ENCODE results near the gene MLIP. TPM values are rescaled to one million over a fixed set of nuclear protein-coding genes. Genes with fewer than 3 reads are reported as not detected.

The MLIP gene
- total and polyA plus RNA-seq, 2 of the 13 experiments (the other 11 are each of a cell fraction or from before 2014, with no cell fraction given) = 0.08 to 0.33 TPM

DNA sequence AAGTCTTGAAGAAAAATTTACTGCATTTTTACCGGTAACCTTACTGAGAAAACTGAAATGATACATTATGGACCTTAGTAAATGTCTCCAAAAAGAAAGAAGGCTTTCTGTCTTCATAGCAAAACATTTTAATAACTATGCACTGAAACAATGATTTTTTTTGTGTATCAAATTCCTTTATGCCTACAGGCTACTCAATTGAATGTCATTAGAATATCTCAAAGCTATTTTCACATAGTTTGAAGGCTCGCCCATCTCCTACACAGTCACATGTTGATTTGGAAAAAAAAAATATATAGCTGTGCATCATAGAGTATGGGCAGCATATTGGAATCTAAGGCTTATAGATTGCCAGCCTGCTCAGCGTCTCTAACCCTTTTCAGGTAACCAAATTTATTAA lies 12.0 kb upstream of the MLIP start (continued):
- no peak for TF ChIP-seq POLR2AphosphoS5 (IDR thresholded peaks at IDR 0.05; ENCODE audit: low read depth, low read length)

DNA sequence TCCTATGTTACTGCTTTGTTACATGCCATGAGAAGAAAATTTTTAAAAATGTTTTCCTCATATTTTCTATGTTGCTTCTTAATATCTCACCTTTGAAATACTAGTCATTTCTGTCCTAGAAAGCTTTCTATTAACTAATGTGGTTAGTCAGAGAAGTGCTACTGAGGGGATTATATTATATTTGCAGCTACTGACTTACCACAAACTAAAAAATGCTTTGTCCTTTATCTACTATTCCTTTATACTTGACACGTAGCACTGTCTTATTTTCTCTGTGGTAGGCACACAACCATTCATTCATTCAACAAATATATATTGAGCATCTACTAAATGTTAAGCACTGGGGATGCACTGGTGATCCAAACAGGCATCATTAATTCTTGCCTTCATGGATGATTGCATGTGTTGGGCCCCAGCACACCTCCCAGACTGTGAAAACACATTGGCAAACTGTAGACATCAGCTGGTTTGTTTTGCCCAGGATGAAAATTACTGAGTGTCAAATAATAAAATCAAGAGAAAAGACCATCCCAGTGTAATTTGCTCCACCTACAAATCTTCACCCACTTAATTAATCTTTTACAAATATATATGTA lies 10.7 kb upstream of the MLIP start:
- Histone ChIP-seq H3K36me3 (replicated peaks in 1 of 2; ENCODE audit: control insufficient read depth in 1 of 2, insufficient read depth in 2 of 2, low read length in 2 of 2) (no peaks in the 10 kb centered on the region), H4K20me1 (ENCODE audit: insufficient read depth, low read length) (no peaks in the 10 kb centered on the region), H3K27me3 (ENCODE audit: control insufficient read depth in 1 of 2, insufficient read depth in 2 of 2, low read length in 2 of 2) (no peaks in the 10 kb centered on the region), H3K9me3 (ENCODE audit: low read length) (no peaks in the 10 kb centered on the region), H3K4me2 (ENCODE audit: low read depth, low read length) (no peak overlapping the region), H2AFZ (ENCODE audit: low read length) (no peak overlapping the region), H3K4me1 (ENCODE audit: insufficient read depth, low read length) (peaks cover 18% of the 10 kb centered on the region), H3K4me3 (replicated peaks in 1 of 3; ENCODE audit: insufficient read depth in 1 of 3, low read depth in 2 of 3, low read length in 3 of 3) (no peak overlapping the region), H3K27ac (ENCODE audit: extremely low read length, insufficient read depth, low read length) (no peak overlapping the region), H3K9ac (ENCODE audit: insufficient read depth, low read depth, low read length) (no peak overlapping the region), H3K79me2 (ENCODE audit: insufficient read depth, low read length) (no peaks in the 10 kb centered on the region)
- no TSS peak for BruUV-seq (replicated peaks)
- DNase-seq (ENCODE audit: low spot score) (no peak), FAIRE-seq (no peak), ATAC-seq (no peak)
- 58% methylated on average over 1 of the region's 1 CpG for WGBS (ENCODE audit: low lambda C conversion rate)
- in situ Hi-C loops (cut with HindIII; ENCODE audit: extremely low pct_ligation_motif_present, low pct_unique_long_range_greater_than_20kb) = no loop called here
- ChIA-PET POLR2A (no interaction called here), CTCF (ENCODE audit: low intra/inter-chr PET ratio, low total read pairs) (no interaction called here)
- intact Hi-C loops (cut with micrococcal nuclease; ENCODE audit: unreplicated experiment) = no loop called here
- TF ChIP-seq ZNF619 (CRISPR knock-in tag; IDR thresholded peaks at IDR 0.05) (no peak), BRD4 (CRISPR knock-in tag; IDR thresholded peaks at IDR 0.05) (no peak), ZBTB42 (CRISPR knock-in tag; IDR thresholded peaks at IDR 0.05) (no peak), SOX13 (IDR thresholded peaks at IDR 0.05) (no peak), SOX13 (CRISPR knock-in tag; conservative IDR thresholded peaks at IDR 0.05 in 1 of 2, IDR thresholded peaks at IDR 0.05 in 1 of 2) (no peak), ZNF224 (CRISPR knock-in tag; IDR thresholded peaks at IDR 0.05) (no peak), ZNF292 (CRISPR knock-in tag; IDR thresholded peaks at IDR 0.05; ENCODE audit: borderline replicate concordance, low read depth) (no peak), TCF7 (IDR thresholded peaks at IDR 0.05; ENCODE audit: low read depth) (no peak), KDM1A (CRISPR knock-in tag; IDR thresholded peaks at IDR 0.05) (no peak), ZNF263 (CRISPR knock-in tag; IDR thresholded peaks at IDR 0.05) (no peak), FOXC1 (CRISPR knock-in tag; IDR thresholded peaks at IDR 0.05; ENCODE audit: borderline replicate concordance) (no peak), NFE2 (CRISPR knock-in tag; IDR thresholded peaks at IDR 0.05) (no peak), PHF5A (CRISPR knock-in tag; IDR thresholded peaks at IDR 0.05; ENCODE audit: low read depth, unreplicated experiment) (no peak)
- TF ChIP-seq, protein P1, sequence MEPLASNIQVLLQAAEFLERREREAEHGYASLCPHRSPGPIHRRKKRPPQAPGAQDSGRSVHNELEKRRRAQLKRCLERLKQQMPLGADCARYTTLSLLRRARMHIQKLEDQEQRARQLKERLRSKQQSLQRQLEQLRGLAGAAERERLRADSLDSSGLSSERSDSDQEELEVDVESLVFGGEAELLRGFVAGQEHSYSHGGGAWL (CRISPR knock-in tag; IDR thresholded peaks at IDR 0.05) = no peak
- TF ChIP-seq, protein P2, sequence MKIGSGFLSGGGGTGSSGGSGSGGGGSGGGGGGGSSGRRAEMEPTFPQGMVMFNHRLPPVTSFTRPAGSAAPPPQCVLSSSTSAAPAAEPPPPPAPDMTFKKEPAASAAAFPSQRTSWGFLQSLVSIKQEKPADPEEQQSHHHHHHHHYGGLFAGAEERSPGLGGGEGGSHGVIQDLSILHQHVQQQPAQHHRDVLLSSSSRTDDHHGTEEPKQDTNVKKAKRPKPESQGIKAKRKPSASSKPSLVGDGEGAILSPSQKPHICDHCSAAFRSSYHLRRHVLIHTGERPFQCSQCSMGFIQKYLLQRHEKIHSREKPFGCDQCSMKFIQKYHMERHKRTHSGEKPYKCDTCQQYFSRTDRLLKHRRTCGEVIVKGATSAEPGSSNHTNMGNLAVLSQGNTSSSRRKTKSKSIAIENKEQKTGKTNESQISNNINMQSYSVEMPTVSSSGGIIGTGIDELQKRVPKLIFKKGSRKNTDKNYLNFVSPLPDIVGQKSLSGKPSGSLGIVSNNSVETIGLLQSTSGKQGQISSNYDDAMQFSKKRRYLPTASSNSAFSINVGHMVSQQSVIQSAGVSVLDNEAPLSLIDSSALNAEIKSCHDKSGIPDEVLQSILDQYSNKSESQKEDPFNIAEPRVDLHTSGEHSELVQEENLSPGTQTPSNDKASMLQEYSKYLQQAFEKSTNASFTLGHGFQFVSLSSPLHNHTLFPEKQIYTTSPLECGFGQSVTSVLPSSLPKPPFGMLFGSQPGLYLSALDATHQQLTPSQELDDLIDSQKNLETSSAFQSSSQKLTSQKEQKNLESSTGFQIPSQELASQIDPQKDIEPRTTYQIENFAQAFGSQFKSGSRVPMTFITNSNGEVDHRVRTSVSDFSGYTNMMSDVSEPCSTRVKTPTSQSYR (CRISPR knock-in tag; IDR thresholded peaks at IDR 0.05; ENCODE audit: borderline replicate concordance) = no peak
- TF ChIP-seq, protein P3, sequence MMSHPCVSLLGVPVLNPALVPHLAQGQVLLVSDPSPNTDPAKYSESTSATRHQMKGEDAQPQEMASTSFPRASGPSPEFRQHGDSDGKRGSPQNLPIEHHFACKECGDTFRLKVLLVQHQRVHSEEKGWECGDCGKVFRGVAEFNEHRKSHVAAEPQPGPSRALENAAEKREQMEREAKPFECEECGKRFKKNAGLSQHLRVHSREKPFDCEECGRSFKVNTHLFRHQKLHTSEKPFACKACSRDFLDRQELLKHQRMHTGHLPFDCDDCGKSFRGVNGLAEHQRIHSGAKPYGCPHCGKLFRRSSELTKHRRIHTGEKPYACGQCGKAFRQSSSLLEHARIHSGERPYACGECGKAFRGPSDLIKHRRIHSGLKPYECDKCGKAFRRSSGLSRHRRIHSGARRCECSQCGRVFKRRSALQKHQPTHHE (CRISPR knock-in tag; IDR thresholded peaks at IDR 0.05; ENCODE audit: borderline replicate concordance) = no peak
